Osteoblast (primary cell): ENCODE results near the gene TRPV4. TPM values are rescaled to one million over a fixed set of nuclear protein-coding genes. Genes with fewer than 3 reads are reported as not detected.

ENCODE experiments used
- DNase-seq: peaks from one replicate; pipeline ENCODE4 v3.0.0; 2011; ENCODE audit warnings: low spot score, mixed read lengths; ENCODE audit not compliant: insufficient read length; ENCODE audit errors: missing footprints
- H2AFZ ChIP-seq: 2 replicates; pipeline ENCODE4 v1.6.0; 2011; ENCODE audit warnings: mild to moderate bottlenecking, low read length
- H3K27ac ChIP-seq: 2 replicates; pipeline ENCODE4 v1.5.1; 2011; ENCODE audit warnings: mild to moderate bottlenecking, low read depth, low read length, moderate library complexity
- H3K27me3 ChIP-seq: 2 replicates; pipeline ENCODE4 v1.6.0; 2012; ENCODE audit warnings: mild to moderate bottlenecking, control low read depth, inconsistent platforms, low read length, moderate library complexity; ENCODE audit not compliant: insufficient read depth
- H3K36me3 ChIP-seq: 2 replicates; pipeline ENCODE4 v1.5.1; 2011; ENCODE audit warnings: mild to moderate bottlenecking, low read length, control low read depth, moderate library complexity; ENCODE audit not compliant: insufficient read depth
- H3K4me1 ChIP-seq: 2 replicates; pipeline ENCODE4 v1.5.1; 2011; ENCODE audit warnings: mild to moderate bottlenecking, low read length, control low read depth, moderate library complexity; ENCODE audit not compliant: insufficient read depth
- H3K4me2 ChIP-seq: 2 replicates; pipeline ENCODE4 v1.6.0; 2011; ENCODE audit warnings: mild to moderate bottlenecking, low read length; ENCODE audit not compliant: insufficient read depth
- H3K4me3 ChIP-seq: fragments of 200-600 bp; sonication (generic); 3 replicates; pipeline ENCODE4 v1.5.1; 2012; ENCODE audit warnings: mild to moderate bottlenecking, low read length, inconsistent platforms; ENCODE audit not compliant: insufficient read depth
- H3K79me2 ChIP-seq: 2 replicates; pipeline ENCODE4 v1.6.0; 2012; ENCODE audit warnings: mild to moderate bottlenecking, low read length, control low read depth, inconsistent platforms; ENCODE audit not compliant: insufficient read depth
- H3K9me3 ChIP-seq: 2 replicates; pipeline ENCODE4 v1.5.1; 2011; ENCODE audit warnings: low read depth, low read length, control low read depth
- H4K20me1 ChIP-seq: 2 replicates; pipeline ENCODE4 v1.6.0; 2012; ENCODE audit warnings: mild to moderate bottlenecking, low read length, control low read depth; ENCODE audit not compliant: insufficient read depth
- total RNA-seq: library from RNA; depleted of rRNA; stranded (reverse); fragments of >200 nt; gene quantifications from 2 replicates; pipeline ENCODE4 v1.2.3, GENCODE V29; 2012
- TF ChIP-seq, protein P1 (sequence below): IDR thresholded peaks from 2 replicates; pipeline ENCODE4 v1.5.1; 2011; ENCODE audit warnings: mild to moderate bottlenecking, low read depth, low read length, moderate library complexity; ENCODE audit errors: extremely low read depth

The TRPV4 gene
- total RNA-seq, 1 donor = 5.8 TPM

DNA sequence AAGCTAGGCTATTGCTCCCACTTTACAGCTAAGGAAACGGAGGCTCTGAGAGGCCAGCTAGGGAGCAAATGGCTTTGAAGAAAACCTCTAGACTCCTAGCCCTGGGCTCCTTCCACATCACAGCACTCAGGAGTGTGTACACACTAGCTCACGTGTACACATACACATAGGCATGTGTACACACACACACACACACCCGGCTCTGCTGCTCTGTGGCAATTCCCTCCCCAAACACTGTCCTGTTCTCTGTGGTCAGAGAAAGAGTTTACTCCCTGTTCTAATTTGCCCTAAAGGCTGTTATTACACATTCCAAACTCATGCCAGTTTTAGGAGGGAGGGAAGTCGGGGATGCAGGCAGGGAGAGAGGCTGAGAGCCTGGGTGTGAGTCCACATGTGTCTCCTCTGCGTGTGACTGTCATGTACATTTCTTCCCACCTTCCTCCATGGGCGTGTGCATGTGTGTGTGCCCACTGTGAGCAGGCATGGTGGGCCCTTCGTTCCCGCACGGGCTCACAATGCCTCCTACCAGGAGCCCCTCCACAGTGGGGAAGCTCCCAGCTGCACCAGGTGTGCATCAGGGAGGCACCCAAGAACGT, 14.2 kb downstream of the TRPV4 start:
- Histone ChIP-seq H3K4me2 (no peak overlapping the region), H3K9me3 (no peaks in the 10 kb centered on the region), H3K27ac (no peak overlapping the region), H3K4me1 (no peaks in the 10 kb centered on the region), H3K27me3 (no peaks in the 10 kb centered on the region), H4K20me1 (peaks cover 15% of the 10 kb centered on the region), H2AFZ (no peak overlapping the region), H3K79me2 (no peaks in the 10 kb centered on the region), H3K4me3 (no peak overlapping the region), H3K36me3 (no peaks in the 10 kb centered on the region)
- TF ChIP-seq, protein P1, sequence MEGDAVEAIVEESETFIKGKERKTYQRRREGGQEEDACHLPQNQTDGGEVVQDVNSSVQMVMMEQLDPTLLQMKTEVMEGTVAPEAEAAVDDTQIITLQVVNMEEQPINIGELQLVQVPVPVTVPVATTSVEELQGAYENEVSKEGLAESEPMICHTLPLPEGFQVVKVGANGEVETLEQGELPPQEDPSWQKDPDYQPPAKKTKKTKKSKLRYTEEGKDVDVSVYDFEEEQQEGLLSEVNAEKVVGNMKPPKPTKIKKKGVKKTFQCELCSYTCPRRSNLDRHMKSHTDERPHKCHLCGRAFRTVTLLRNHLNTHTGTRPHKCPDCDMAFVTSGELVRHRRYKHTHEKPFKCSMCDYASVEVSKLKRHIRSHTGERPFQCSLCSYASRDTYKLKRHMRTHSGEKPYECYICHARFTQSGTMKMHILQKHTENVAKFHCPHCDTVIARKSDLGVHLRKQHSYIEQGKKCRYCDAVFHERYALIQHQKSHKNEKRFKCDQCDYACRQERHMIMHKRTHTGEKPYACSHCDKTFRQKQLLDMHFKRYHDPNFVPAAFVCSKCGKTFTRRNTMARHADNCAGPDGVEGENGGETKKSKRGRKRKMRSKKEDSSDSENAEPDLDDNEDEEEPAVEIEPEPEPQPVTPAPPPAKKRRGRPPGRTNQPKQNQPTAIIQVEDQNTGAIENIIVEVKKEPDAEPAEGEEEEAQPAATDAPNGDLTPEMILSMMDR = no peak
- DNase-seq = peak; percentile 95

DNA sequence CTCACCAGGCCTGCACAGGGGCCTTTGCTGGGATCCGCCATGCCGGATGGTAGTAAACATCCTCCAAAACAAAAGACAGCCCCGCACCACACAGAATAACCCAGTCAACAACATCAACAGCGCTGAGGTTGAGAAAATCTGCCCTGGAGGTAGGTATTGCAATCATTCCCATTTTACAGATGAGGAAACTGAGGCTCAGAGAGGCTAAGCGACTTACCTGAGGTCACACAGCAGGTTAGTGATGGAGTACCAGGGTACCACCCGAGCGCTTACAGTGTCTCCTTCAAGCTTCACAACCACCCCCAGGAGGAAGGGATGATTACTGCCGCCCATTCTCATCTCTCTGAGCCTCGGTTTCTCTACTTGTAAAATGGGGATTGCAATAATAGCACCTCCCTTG, 14.9 kb downstream of the TRPV4 start:
- TF ChIP-seq, protein P1 = no peak

DNA sequence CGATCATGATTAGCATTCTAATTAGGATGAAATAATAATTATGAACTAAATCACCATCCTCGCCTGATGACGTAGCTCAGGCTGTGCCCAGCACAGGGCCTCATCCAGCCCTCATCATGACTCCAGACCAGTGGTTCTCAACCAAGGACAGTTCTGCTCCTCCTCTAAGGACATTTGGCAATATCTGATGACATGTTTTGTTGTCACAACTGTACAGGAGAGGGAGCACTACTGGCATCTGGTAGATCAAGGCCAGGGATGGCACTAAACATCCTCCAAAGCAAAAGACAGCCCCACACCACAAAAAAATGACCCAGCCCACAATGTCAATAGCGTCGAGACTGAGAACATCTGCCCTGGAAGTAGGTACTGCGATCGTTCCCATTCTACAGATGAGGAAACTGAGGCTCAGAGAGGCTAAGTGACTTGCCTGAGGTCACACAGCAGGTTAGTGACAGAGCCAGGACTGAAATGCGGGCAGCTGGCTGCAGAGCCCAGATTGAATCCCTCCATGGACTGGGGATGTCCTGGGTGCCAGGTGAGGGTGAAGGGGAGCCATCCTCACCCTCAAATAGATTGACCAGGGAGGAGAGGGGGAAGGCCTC, 15.5 kb downstream of the TRPV4 start:
- H3K79me2 ChIP-seq = no peaks in the 10 kb centered on the region
- TF ChIP-seq, protein P1 = no peak
- no peaks in the 10 kb centered on the region for H3K9me3 ChIP-seq
- DNase-seq = no peak
- H4K20me1 ChIP-seq = peaks cover 15% of the 10 kb centered on the region
- no peak overlapping the region for H2AFZ ChIP-seq
- H3K4me2 ChIP-seq = no peak overlapping the region
- H3K27ac ChIP-seq = no peak overlapping the region
- no peaks in the 10 kb centered on the region for H3K27me3 ChIP-seq
- no peaks in the 10 kb centered on the region for H3K36me3 ChIP-seq
- H3K4me1 ChIP-seq = no peaks in the 10 kb centered on the region
- H3K4me3 ChIP-seq = no peak overlapping the region

More for the DNA sequence above, 14.9 kb downstream of the TRPV4 start:
- no peak for DNase-seq
- Histone ChIP-seq H3K79me2 (no peaks in the 10 kb centered on the region), H3K36me3 (no peaks in the 10 kb centered on the region), H3K27me3 (no peaks in the 10 kb centered on the region), H2AFZ (no peak overlapping the region), H4K20me1 (peaks cover 15% of the 10 kb centered on the region), H3K4me2 (no peak overlapping the region), H3K27ac (no peak overlapping the region), H3K4me3 (no peak overlapping the region), H3K9me3 (no peaks in the 10 kb centered on the region), H3K4me1 (no peaks in the 10 kb centered on the region)

DNA sequence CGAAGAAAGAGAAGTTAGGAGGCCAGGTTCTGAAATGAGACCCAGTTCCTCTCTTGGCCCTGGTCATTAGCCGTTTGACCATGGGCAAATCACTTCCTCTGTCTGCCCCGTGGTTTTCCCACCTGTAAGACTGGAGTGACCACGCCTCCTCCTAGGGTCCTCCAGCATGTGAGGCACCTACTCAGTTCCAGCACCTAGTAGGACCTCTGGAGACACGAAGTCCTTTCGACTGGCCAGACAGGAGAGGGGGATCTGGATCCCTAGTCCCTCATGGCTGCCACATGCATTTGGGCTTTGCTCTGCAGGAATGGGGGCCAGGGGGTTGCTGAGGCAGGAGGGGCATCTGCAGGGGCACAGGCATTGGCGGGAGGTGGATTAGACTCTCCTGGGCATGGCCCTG, 16.3 kb downstream of the TRPV4 start:
- Histone ChIP-seq H3K36me3 (no peaks in the 10 kb centered on the region), H3K79me2 (no peaks in the 10 kb centered on the region), H3K9me3 (no peaks in the 10 kb centered on the region), H3K27ac (no peak overlapping the region), H2AFZ (no peak overlapping the region), H4K20me1 (peaks cover 15% of the 10 kb centered on the region), H3K27me3 (no peaks in the 10 kb centered on the region), H3K4me1 (no peaks in the 10 kb centered on the region), H3K4me3 (no peak overlapping the region), H3K4me2 (no peak overlapping the region)
- TF ChIP-seq, protein P1 = no peak
- DNase-seq = no peak
